AML-193 (cell line): ENCODE measurements around the gene ADAM23.
"Not testable (repeated sequence)": the region's sequence is repeated elsewhere in the genome, so short reads cannot be mapped to it uniquely, and the experiment has no call there.

Experiments used
- DNase-seq, 2 experiments: peaks; one replicate each; lab custom pipeline; 2025; lab: John Stamatoyannopoulos, UW

ADAM23 gene, protein sequence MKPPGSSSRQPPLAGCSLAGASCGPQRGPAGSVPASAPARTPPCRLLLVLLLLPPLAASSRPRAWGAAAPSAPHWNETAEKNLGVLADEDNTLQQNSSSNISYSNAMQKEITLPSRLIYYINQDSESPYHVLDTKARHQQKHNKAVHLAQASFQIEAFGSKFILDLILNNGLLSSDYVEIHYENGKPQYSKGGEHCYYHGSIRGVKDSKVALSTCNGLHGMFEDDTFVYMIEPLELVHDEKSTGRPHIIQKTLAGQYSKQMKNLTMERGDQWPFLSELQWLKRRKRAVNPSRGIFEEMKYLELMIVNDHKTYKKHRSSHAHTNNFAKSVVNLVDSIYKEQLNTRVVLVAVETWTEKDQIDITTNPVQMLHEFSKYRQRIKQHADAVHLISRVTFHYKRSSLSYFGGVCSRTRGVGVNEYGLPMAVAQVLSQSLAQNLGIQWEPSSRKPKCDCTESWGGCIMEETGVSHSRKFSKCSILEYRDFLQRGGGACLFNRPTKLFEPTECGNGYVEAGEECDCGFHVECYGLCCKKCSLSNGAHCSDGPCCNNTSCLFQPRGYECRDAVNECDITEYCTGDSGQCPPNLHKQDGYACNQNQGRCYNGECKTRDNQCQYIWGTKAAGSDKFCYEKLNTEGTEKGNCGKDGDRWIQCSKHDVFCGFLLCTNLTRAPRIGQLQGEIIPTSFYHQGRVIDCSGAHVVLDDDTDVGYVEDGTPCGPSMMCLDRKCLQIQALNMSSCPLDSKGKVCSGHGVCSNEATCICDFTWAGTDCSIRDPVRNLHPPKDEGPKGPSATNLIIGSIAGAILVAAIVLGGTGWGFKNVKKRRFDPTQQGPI

DNA sequence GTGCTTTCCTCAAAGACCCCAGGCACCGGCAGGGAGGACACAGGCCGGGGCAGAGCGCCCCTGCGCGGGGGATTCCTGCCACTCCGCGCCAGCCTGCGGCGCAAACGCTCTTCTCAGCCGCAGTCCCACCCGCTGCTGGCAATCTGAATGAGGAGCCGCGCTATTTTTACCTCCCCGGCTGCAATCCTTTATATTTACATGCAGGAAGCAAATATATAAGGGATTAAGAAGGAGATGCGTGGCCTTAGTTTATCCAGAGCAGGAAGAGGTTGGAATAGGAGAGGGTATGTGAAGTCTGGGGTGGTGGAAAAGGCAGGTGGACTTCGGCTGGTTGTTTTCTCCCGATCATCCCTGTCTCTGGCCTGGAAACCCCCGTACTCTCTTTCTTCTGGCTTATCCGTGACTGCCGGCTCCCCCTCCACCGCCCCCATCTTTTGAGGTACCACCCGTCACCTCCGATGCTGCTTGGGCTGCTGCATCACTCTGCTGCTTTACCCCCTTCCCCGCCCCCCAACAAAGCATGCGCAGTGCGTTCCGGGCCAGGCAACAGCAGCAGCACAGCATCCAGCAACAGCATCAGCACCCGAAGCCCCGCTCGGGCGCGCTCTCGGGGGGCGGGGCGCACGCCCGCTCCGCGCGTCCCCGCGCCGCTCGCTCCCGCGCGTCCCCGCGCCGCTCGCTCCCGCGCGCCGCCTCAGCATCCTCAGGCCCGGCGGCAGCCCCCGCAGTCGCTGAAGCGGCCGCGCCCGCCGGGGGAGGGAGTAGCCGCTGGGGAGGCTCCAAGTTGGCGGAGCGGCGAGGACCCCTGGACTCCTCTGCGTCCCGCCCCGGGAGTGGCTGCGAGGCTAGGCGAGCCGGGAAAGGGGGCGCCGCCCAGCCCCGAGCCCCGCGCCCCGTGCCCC lies at the start of gene ADAM23:
TSS of gene ADAM23 (plus strand) at position 700 of the 902 bp plus-strand sequence. CDS start 335 bp downstream, outside the sequence.
- no peak for DNase-seq

DNA sequence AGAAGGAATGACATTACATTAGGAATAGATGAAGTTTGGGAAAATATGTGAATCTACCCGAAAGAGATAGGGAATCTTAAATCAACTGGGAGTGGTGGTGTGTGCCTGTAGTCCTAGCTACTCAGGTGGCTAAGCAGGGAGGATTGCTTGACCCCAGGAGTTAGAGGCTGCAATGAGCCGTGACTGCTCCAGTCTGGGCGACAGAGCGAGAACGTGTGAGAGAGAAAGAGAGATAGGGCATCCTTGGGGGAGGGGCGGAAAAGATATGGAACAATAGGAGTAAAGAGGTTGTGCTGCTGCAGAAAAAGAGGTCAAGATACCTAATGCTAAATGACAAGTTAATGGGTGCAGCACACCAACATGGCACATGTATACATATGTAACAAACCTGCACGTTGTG lies 47.1 kb upstream of the ADAM23 start:
- no peak for DNase-seq

DNA sequence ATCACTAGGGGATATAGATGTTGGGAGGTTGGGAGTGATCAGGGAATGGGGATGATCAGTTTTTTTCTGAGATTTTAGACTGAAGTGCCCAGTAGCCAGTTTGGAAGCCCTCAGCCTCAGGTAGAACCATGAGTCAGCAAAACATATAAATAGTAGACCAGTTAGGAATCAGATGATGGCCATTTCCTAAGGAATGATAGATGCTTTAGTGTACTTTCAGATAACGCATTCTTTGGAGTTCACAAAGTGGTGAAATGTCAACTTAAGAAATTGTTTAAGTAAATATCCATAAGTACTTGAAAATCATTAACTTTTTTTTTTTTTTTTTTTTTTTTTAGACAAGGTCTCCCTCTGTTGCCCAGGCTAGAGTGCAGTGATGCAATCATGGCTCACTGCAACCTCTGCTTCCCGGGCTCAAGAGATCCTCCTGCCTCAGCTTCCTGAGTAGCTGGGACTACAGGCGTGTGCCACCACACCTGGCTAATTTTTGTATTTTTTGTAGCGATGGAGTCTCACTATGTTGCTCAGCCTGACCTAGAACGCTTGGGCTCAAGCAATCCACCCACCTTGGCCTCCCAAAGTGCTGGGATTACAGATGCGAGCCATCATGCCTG lies 40.3 kb upstream of the ADAM23 start:
- DNase-seq: not testable (repeated sequence)

DNA sequence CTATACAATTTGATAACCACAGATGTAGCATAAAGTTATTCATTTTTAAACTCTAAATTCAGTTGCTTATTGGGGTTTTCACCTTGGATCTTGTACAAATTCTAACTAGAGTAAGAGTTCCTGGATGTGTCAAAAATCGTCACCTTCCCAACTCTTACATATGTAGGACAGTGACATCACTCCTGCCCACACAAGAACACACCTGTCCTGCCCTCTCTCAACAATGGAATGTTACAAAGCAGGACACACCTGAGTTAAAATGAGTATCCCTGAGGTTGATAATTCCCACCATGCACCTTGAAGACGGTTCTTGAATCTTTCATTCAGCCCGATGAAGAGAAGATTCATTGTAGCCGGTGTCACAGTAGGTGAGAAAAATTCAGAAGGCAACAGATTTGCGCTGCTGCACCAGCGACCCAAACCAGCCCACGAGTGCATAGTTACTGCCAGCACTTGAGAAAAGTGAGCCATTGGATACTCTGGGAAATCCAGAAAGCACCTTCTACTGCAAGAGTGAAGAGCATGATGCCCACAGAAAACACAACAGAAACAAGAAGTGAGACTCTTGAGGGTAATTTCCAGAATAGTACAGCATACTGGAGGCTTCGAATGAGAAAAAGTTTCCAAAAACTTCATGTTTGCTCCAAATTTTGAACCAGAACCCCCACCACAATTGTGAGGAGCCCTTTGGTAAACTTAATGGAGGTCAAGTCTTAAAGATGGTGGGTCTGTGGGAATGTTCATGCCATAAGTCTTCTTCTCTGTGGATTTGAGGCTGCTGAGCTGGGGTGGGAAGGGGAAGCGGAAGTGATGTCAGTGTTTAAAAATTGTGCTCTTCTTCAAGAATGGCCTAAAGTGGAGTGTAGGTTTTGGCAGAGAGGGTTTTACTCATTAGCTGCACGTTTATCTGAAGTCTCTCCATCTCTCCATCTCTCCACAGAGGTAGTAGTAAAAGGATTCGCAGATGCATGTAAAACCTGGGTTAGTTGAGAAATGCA lies 34.7 kb upstream of the ADAM23 start:
- DNase-seq: no peak

DNA sequence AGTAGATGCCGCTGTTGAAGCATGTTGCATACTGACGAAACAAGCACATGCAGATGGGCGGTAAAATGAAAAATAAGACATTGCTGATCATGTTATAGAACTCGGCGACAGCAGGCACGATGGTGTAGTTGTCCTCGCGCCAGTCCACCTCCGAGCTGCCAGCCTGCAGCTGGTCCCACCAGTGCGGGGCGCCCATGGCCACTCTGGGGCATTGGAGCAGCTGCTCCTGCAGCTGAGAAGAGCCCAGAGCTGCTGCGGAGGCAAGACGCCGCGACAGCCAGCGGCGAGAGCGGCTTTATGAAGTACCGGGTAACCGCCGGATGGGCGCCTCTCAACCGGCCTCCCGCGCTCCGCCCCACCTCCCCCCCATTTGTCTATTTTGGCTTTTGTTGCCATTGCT lies 32.6 kb upstream of the ADAM23 start:
- DNase-seq: no peak

DNA sequence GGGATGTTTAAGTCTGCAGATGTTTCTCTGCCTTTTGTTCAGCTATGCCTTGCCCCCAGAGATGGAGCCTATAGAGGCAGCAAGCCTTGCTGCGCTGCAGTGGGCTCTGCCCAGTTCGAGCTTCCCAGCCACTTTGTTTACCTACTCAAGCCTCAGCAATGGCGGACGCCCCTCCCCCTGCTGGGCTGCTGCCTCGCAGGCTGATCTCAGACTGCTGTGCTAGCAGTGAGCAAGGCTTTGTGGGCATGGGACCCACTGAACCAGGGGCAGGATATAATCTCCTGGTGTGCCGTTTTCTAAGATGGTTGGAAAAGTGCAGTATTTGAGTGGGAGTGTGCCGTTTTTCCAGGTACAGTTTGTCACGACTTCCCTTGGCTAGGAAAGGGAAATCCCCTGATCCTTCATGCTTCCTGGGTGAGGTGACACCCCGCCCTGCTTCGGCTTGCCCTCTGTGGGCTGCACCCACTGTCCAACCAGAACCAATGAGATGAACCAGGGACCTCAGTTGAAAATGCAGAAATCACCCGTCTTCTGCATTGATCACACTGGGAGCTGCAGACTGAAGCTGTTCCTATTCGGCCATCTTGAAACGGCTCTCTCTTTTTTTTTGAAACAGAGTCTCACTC lies 27.6 kb upstream of the ADAM23 start:
- no peak for DNase-seq

DNA sequence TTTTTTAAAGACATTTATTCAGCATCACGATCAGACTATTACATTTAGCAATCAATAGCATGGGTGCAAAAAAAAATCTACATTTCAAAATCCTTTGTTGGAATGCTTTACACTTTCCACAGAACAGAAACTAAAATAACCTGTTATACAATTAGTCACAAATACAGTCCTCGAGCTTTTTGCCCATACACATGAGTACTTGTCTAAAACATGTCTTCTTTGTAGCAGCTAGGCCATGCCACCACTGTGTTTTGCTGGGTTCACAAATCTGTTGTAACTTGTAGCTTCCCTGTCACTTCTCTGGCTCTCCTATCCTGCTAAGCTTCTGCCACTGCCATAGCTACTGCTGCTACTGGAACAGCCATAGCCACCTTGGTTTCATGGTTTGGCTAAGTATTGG lies 24.4 kb upstream of the ADAM23 start:
- no peak for DNase-seq

DNA sequence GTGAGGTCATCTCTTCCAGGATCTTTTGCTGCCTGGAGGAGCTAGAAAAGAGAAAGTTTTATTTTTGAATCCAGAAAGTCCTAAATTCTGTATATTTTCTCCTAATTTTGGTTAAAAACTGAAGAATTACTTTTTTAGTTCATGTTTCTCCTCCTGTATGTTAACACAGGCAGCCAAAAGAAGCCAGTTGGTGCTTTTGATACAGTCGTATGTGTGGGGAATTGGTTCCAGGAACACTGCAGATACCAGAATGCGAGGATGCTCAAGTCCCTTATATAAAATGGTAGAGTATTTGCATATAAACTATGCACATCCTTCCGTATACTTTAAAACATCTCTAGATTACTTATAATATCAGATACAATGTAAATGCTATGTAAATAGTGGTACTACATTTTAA lies 22.6 kb upstream of the ADAM23 start:
- DNase-seq: no peak

DNA sequence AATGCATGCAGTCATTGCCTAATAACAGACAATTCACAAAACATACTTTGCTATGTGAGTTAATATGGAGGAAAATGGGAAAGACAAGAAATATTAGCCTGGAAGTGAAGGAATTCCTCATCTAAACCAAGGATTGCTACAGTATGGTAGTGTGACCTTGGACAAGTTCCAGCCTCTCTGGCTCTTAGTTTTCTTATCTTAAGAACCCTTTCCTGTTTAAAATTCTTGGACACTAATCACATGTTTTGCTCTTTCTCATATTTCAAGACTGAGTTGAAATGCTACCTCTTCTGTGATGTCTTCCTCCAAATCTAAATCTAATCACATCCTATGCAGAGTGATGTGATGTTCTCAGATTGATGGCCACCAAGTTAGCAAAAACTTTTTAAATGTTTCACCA lies 20.8 kb upstream of the ADAM23 start:
- no peak for DNase-seq

DNA sequence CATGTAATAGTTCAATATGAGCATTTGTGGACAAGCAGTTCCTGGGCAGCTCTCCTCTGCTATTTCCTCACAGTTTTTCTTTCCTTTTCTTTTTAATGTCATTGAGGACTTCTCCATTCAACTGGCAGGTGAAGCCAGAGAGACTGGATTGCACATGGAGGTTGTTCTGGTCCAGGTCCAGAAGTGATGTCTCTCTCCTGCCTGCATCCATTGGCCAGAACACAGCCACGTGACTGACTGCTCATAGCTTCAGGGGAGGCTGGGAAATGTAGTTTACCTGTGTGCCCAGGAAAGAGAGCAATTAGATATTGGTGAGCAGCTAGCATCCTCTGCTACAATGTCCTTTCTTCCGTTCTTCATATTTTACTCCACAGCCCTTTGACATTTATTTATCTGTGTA lies 20.2 kb upstream of the ADAM23 start:
- no peak for DNase-seq

DNA sequence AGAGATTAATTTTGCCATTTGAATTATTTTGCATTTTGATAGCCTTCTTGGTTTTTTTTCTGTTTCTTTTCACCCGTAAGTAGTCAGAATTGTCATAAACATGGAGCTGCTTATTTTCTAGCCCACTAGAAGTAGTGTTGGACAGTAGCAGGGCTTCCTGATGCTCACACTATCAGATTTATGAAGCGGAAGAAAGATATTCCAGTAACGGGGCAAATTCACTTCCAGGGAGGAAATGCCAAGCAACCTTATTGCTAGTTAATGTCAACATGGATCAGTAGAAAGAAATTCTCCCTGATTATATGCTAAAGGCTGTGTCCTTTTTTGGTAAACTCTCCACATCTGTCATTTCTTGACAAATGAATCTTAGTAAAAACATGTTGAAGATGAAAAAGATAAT lies 19.2 kb upstream of the ADAM23 start:
- no peak for DNase-seq

DNA sequence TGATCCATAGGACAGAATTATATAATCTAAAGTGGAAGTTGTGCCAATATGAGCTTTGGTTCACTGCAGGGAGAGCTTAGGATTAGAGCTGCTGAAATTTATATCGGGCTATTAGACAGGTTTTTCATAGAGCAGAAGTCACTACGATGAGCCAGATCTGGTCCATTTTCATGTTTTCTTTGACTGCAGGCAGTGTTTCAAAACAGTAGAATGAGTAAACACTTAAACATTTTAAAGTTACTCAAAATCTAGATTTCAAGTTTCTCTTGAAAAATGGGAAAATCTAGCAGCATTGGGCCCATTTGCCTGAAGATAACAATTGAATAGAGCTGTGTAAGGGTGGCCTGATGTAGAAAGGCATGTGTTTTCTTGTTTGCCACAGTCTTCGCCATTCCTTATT lies 14.5 kb upstream of the ADAM23 start:
- no peak for DNase-seq

DNA sequence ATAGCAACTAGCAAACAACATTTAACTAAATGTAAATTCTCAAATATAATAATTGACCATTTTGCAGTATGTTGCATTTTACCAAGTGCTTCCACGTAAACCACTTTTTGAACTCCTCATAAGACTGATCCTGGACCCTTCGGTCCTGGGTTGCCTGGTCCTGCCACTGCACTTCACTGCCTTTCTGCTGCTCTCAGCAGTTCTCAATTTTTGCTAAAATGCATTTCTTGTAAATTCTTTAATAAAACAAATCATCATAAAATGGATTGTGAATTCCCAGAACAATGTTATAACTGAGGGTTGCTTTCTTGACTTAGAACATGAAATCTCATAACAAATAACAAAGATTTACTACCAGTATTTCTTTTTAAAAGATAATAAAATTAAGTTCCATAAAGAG lies 12.9 kb upstream of the ADAM23 start:
- DNase-seq: no peak

DNA sequence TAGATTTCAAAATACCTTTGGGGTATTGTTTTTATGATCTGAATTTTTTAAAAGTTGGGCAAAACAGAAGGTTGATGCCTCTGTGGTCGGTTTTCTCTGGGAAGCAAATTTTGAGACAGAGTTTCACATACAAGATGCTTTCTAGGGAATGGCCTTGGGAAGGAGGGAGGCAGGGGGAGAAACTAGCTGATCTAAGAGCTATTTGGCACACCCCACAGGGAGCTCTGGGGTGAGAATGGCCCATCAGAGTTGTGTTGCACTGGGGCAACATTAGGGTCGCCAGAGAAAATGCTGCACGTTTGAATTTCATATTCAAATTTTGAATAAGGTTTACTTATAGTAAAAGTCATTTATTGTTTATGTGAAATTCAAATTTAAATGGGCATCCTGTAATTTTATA lies 11.9 kb upstream of the ADAM23 start:
- DNase-seq: no peak

DNA sequence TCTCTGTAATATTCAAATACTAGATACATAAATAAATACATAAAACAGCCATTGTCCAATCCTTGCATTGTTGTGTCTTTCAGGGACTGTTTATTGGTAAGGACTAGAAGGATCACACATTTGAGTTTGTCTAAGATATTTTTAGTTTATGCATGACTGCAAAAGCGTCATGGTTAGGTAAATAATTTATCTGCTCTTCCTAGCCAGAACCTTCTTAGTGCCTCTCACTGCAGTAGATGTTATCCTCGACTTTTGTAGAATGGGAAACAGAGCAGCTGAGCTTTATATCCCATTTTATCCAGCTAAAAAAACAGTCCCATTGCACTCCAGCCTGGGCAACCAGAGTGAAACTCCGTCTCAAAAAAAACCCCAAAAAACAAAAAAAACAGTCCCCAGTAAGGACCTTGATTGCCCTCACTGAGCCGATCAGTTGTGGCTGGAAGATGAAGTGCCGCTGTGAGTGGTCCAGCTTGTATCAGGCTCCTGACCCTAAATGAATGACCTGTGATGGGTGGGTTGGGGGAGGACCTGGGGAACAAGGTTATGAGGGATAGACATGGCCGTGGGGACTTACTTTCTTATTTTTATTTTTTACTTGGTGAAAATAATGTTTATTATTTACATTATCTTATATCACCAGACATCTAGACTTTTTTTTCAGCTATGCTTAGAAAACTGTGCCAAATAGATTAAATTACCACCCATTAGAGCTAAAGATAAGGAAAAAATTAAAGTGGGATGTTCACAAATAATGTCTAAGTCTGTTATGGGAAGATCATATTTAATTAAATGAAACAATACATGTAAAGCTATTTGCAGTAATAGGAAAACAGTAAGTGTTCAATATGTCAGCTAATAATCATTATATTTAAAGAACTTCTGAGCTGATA lies 10.9 kb upstream of the ADAM23 start:
- no peak for DNase-seq

DNA sequence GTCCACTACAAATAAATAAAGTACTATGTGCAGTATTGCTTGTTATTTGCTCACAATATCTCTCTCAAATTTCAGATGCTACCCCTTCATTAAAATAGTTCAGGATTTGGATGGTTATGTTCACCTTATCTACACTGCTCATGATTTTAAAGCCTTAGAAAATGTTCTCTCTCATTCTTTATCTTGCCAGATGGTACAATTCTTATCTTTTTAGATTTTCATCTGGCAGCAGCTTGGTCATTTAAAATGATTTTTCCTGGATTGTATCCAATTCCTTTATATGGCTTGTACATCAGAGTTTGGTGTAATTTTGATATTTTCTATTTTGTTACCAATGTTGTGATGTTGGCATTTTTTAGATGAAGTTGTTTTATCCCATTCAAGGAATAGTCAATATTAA lies 10.1 kb upstream of the ADAM23 start:
- no peak for DNase-seq

DNA sequence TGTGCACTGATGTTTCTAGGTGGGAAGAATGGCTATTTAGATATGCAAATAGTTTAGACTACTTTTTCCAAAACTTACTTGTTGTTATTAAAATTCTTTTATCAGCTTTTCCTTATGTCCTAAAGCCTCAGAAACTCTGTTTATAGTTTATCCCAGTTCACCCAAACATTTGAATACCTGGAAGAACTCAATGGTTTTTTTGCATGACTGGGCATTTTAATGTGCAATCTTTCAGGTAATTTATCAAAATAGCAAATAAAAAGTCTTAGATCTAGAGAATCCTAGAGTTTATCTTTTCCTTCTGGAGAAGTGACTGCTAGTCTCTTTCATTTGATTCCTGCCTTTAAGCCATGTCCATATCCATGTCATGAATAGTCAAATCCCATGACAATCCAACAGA lies 9.6 kb upstream of the ADAM23 start:
- DNase-seq: no peak

DNA sequence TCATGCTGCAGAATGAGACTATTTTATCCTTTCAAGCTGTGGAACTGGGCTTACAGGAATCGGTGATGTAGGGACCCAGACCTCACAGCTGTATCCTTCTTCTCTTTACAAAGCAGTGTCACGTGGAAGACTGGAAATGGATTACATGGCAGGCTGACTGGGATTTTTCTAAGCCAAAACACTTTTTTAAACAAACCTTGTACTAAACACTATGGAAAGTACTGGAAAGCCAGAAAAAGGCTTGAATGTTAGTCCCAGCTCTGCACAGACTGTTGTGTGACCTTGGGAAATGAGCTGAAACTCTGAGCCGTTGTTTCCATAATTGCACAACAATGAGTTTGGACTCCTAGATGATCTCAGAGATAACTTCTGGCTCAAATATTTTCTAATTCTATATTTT lies 7.6 kb upstream of the ADAM23 start:
- DNase-seq: no peak

DNA sequence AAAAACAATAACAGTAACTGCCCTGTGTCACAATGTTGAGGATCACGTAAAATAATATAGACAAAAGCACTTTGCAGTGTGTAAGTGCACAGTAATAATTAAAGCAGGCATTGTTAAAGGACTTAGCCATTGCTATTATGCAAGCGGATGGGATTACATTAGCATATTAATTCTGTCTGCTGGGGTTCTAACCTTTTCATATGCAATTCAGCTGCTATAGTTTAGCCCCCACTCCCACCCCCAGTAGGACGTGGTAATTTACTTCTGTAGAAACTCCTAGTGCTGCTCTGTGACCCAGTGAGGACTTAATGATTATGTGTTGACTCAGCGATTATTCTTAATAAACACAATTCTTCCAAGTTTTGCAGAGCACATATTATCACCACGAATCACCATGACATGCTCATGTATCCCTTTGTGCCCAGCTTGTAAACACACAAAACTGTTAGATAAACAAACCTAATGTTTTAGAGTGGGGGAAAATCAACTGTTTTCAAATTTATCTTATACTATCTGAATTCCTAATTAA lies 5.1 kb upstream of the ADAM23 start:
- DNase-seq: no peak
